HPDE6-E6E7 (cell line): ENCODE data around the gene MED14.

Source experiments
- DNase-seq: peaks from one replicate; pipeline ENCODE4 v3.0.0; 2011; ENCODE audit warnings: missing footprints; ENCODE audit errors: extremely low spot score

The MED14 gene

DNA sequence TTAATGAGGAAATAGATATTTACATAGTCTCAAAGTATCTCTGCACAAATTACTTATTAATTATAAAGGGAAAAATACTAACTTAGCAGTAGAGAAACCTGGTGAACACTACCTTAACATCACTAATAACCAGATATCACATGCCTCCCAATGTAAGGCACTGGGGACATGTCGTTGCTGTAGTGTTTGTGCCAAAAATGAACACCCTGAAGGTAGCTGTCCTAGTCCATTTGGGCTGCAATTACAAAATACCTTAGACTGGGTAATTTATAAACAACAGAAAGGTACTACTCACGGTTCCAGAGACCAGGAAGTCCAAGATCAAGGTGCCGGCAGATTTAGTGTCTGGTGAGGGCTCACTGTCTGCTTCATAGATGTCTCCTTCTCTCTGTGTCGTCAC, 122.8 kb downstream of the MED14 start:
- no peak for DNase-seq

DNA sequence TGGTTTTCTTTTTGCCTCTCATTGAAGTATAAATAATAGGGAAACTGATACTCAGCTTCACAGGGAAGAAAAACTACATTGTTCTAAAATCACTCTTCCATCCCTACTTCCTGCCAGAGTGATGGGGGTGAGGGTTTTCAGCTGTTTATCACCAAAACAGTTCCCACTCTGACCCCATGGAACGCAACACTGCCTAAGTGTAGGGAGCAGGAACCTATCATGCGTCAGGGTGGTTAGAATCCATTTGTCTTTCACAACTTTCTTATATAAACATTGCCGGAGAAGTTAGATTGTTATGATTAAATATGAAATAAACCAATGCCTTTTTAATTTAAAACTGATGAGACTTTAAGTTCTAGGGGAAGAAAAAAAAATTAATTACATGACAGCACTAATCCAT, 128.0 kb downstream of the MED14 start:
- no peak for DNase-seq

- DNase-seq: no peak
Observed at GRCh38 chrX:40603446-40603845, 131.9 kb downstream of the MED14 start.
